ENCODE measurements around the gene CYB5D1.

DNA sequence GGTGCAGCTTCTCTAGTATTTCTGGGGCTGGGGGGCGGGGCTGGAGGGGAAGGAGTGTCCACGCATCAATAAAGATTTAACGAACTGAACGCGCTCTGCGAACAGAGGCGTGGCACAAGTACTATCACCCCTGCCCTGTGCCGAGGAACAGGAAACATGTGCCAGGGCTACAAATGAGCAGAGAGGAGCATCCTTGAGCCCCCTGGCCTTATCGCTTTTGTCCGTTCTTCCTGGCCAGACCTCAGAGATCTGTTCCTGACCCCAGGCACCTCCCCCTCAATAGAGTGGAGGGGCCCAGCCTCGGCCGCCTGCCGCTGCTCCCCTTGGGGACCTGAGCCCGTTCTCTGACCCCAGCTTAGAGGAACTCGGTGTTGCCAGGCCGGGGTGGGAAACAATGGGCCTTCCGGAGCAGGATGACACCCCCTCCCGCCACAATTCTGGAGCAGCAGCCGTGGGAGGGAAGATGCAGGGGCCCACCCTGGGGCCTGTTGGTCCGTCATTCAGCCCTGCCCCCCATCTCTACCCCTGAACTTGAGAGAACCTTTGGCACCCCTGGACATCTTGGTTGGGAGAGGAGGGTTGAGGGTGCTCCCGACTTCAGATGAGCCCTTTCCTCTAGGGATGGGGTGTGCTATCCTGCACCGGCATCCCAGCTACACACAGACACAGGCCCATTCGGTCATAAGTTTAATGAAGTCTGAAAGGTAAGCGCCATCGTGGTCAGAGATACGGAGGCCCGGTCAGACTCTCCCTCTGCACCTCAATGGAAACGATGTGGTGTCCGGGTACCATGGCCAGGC, 1.6 kb upstream of the CYB5D1 start:
- TF ChIP-seq, protein P1, sequence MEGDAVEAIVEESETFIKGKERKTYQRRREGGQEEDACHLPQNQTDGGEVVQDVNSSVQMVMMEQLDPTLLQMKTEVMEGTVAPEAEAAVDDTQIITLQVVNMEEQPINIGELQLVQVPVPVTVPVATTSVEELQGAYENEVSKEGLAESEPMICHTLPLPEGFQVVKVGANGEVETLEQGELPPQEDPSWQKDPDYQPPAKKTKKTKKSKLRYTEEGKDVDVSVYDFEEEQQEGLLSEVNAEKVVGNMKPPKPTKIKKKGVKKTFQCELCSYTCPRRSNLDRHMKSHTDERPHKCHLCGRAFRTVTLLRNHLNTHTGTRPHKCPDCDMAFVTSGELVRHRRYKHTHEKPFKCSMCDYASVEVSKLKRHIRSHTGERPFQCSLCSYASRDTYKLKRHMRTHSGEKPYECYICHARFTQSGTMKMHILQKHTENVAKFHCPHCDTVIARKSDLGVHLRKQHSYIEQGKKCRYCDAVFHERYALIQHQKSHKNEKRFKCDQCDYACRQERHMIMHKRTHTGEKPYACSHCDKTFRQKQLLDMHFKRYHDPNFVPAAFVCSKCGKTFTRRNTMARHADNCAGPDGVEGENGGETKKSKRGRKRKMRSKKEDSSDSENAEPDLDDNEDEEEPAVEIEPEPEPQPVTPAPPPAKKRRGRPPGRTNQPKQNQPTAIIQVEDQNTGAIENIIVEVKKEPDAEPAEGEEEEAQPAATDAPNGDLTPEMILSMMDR (IDR thresholded peaks at IDR 0.05) = no peak
- TF ChIP-seq POLR2A (IDR thresholded peaks at IDR 0.05) (peak in 1 of 2 donors; percentile 8), EP300 (IDR thresholded peaks at IDR 0.05) (peak in 1 of 2 donors; percentile 59)

Measured in tibial nerve (tissue), 4 donors.